COLO668 (cell line): ENCODE measurements around the gene PRDM5.
"Not testable (repeated sequence)": the region's sequence is repeated elsewhere in the genome, so short reads cannot be mapped to it uniquely, and the experiment has no call there.

ENCODE experiments used
- DNase-seq: peaks from one replicate; lab custom pipeline; 2025; ENCODE audit not compliant: unreplicated experiment; lab: John Stamatoyannopoulos, UW

The PRDM5 gene

GRCh38 chr4:120760047-120760446 lies 162.5 kb downstream of the PRDM5 start:
- no peak for DNase-seq

DNA sequence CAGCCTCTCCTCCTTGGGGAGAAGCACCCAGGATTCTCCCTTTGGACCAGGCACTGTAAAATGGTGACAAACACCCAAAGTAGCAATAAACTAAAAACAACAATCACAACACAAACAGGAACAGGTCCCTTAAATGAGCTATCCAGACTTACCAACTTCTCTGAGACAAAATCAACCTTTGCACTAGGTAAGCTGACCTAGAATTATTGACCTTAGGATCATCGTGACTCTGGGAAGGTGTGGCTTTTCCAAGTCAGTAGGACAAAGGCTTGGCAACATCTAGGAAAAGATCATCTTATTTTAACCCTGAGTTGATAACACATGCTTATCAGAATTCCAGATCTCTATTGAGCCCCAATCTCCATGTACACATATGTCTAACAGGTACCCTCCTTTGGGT lies 166.7 kb downstream of the PRDM5 start:
- DNase-seq, result no peak

- DNase-seq, result no peak
Measured at GRCh38 chr4:120754590-120754989, 167.9 kb downstream of the PRDM5 start.

GRCh38 chr4:120753854-120754253 lies 168.7 kb downstream of the PRDM5 start:
- DNase-seq, result peak; percentile 68

DNA sequence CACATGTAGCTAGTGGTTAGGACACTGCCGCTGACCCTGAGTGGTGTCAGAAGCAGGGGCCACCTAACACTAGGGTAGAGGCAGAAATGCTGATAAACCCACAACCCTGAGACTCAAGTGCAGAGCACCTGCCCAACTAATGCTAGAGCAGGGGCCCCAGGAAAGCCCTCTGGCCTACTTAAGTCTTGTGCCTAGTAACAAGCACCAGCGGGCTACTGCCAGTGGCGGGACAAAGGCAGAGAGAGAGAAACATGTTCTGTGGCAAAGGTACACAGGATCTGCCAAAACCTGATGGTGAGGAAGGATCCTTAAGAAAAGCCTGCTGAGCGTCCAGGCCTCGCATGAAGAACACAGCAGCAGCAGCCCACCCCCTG lies 172.4 kb downstream of the PRDM5 start:
- no peak for DNase-seq

GRCh38 chr4:120749445-120750151 lies 172.9 kb downstream of the PRDM5 start:
- DNase-seq, result peak; percentile 93

DNA sequence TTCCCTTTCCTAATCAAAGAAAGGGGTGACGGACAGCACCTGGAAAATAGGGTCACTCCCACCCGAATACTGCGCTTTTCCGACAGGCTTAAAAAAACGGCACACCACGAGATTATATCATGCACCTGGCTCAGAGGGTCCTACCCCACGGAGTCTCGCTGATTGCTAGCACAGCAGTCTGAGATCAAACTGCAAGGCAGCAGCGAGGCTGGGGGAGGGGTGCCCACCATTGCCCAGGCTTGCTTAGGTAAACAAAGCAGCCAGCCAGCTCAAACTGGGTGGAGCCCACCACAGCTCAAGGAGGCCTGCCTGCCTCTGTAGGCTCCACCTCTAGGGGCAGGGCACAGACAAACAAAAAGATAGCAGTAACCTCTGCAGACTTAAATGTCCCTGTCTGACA lies 180.9 kb downstream of the PRDM5 start:
- DNase-seq, result not testable (repeated sequence)

DNA sequence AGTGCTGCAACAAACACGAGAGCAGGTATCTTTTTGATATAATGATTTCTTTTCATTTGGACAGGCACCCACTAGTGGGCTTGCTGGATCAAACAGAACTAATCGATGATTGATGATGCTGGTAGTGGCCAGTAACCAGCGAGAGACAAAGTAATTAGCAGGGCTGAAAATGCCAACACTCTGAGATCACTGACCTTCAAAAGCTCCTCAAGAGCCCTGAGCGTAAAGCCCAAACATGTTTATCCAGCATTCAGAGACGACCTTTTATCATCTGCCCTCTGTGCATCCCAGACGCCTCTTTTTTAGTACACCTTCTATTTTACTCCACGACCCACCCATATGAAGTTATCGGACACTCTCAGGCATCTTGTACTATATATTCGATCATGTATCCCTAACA lies 186.2 kb downstream of the PRDM5 start:
- DNase-seq, result no peak

GRCh38 chr4:120733968-120734367 lies 188.6 kb downstream of the PRDM5 start:
- DNase-seq, result no peak

GRCh38 chr4:120733054-120733453 lies 189.5 kb downstream of the PRDM5 start:
- no peak for DNase-seq

GRCh38 chr4:120731561-120731960 lies 191.0 kb downstream of the PRDM5 start:
- DNase-seq, result no peak

DNA sequence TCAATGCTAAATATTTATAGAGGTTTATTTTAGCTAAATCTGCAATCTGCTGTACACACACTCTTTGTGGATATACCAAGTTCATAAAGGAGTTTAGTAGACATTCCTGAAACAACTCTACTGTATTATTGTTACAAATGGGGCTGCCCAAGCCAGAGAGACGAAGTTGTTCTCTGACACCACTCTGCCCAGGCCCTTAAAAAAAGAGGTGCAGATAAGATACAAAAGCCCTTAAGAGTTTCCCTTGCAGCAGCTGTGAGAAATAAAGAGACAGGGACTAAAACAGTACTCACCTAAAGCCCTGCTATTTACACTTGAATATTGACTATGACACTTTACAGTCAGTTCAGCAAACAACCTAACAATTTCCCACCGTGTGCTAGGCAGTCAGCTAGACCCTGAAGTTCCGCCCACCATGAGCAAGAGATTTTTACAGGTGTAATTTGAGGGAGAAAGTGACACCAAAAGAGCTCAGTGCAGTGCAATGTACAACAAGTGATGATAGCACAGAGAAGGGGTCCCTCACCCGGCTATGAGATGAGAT lies 191.7 kb downstream of the PRDM5 start:
- peak; percentile 21 for DNase-seq

- no peak for DNase-seq
Measured at GRCh38 chr4:120728892-120729675, 193.4 kb downstream of the PRDM5 start.

- no peak for DNase-seq
Measured at GRCh38 chr4:120725639-120726580, 196.6 kb downstream of the PRDM5 start.

- DNase-seq, result no peak
Measured at GRCh38 chr4:120724656-120725055, 197.9 kb downstream of the PRDM5 start.

- no peak for DNase-seq
Measured at GRCh38 chr4:120723986-120724385, 198.5 kb downstream of the PRDM5 start.

DNA sequence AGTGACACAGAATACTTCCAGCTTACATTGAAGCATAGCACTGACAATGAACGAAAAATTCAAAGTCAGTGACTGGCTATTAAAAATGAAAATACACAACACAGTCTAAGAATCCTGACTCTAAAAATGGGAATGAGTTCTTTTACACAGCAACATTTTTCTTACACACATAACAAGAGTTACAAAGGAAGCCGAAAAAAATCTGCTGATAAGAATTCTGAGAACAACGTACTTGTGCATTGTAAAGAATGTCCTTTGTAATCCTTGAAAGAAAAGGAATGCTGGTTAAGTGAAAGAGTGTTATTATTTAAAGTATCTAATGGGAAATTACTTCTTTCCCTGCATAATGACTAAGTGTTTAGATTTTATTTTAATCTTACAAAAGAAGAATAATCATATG lies 199.4 kb downstream of the PRDM5 start:
- DNase-seq, result no peak

DNA sequence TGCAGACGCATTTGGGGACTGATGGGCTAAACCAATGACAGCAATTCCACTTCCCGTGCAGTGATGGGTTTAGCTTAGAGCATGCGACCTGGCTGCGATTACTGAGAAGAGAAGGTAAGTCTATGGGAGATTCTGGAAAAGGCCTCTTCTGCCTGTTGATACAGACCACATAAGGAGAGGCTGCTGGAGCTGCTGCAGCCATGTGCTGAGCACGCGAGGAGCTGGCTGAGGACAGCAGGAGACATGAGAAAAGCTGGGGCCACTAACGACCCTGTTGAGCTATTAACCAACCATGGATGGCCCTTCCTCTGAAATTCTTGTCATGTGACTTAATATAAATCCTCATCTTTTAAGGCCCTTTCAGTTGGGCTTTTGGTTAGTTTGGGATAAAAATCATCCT lies 199.9 kb downstream of the PRDM5 start:
- no peak for DNase-seq

DNA sequence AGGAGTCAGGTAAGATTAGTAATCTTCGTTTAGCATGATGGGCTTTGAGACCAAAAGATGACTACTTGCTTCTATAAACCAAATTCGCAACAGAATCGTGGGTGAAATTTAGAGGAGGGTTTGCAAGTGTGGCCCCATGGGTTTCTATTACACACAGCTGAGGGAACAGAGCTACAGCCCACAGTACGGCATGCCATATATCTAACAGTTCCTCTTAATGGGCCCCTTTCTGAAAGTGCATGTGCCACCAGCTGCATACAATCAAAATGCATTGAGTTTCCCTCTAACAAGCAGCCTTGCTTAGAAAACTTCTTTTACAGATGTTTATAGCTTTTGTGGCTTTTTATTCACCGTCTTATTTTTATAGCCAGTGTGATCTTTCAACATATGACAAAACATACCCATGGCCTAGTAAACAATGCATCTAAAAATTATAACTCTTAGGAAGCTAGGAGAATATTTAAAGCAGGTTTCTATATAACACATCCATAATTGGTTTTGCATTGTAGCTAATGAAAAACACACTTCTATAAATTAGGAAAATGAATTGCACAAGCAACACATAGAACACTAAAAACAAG lies 202.1 kb downstream of the PRDM5 start:
- no peak for DNase-seq

DNA sequence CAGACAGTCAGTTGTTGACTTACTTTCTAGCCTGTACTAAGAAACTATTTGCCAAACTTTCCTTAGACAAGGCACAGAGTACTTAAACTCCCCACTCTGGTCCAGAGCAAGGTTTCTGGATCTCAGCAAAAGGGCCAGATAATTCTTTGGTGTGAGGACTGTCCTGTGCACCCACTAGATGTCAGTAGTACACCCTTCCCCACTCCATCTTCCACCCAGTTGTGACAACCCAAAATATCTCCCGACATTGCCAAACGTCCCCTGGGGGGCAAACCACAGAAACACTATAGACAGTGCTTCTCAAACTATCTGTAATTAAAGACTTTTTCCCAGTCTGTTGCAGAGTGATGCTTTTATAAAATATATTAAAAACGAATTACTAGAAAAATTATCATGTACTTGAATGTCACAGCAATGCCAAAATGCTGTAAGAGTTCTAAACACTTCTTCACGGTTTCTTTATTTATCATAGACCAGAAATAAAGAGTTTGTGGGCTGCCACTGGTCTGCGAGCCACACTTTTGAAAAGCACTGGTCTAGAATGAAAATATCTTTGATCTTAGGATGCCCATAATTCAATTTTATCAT lies 203.5 kb downstream of the PRDM5 start:
- DNase-seq, result peak; percentile 12
